Retinal pigment epithelial cell (primary cell): Measurements from ENCODE around the gene GJB2.

Experiments used
- DNase-seq: peaks from one replicate; pipeline ENCODE4 v3.0.0-alpha.2; 2010; ENCODE audit warnings: low read depth
- H3K4me3 ChIP-seq: 2 replicates; pipeline ENCODE4 v1.5.1; 2011; ENCODE audit warnings: mild to moderate bottlenecking, low read length, control low read depth, moderate library complexity
- TF ChIP-seq, protein P1 (sequence below): conservative IDR thresholded peaks from 2 replicates; pipeline ENCODE4 v1.5.1; 2011; ENCODE audit warnings: low read depth, low read length, control low read depth, inconsistent platforms

The GJB2 gene

GRCh38 chr13:20193162-20193906 is 596 bp upstream of the GJB2 start:
- DNase-seq: no peak
- H3K4me3 ChIP-seq: peak overlapping the region; percentile 49
- TF ChIP-seq, protein P1, sequence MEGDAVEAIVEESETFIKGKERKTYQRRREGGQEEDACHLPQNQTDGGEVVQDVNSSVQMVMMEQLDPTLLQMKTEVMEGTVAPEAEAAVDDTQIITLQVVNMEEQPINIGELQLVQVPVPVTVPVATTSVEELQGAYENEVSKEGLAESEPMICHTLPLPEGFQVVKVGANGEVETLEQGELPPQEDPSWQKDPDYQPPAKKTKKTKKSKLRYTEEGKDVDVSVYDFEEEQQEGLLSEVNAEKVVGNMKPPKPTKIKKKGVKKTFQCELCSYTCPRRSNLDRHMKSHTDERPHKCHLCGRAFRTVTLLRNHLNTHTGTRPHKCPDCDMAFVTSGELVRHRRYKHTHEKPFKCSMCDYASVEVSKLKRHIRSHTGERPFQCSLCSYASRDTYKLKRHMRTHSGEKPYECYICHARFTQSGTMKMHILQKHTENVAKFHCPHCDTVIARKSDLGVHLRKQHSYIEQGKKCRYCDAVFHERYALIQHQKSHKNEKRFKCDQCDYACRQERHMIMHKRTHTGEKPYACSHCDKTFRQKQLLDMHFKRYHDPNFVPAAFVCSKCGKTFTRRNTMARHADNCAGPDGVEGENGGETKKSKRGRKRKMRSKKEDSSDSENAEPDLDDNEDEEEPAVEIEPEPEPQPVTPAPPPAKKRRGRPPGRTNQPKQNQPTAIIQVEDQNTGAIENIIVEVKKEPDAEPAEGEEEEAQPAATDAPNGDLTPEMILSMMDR: no peak

- no peak for DNase-seq
- H3K4me3 ChIP-seq: peak overlapping the region; percentile 49
- TF ChIP-seq, protein P1: no peak
Measured at GRCh38 chr13:20192158-20192835, 441 bp downstream of the GJB2 start.

- TF ChIP-seq, protein P1: no peak
- H3K4me3 ChIP-seq: peak overlapping the region; percentile 49
- DNase-seq: no peak
Measured at GRCh38 chr13:20191311-20192157, 1.2 kb downstream of the GJB2 start.

DNA sequence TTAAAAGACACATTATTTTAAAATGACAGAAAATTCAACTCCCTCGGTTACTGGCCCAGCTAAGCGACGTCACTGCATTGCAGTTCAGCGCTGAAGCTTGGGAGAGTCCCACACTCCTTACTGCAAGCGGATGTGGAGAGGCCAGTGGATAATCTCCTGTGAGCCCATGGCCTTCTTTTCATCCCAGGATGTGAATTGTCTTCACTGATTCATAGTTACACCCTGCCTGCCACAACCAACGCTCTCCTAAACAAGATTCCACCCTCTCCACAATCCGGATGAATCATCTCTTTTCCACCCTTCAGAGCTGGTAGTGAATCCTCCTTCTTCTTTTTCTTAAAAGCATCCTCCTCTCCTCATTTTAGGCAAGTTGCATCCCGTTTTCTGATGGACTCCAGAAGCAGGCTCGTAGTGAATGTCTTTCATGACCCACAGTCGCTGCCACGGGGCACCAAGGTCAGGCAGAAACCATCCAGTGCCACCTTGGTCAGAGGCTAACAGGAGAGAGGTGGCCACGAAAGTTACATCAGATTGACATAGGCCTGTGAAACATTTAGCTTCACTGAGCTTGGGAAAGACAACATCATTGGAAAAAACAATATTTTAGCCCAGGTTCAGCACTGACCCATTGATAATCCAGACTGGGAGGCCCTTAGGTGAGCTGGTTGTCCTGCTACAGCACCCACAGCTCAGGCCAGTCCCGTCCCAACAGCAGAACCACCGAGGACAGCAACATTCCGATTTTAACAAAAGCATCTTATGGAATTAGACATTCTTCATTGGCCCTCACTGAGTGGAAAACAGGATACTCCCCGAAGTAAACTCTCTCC is 2.0 kb downstream of the GJB2 start:
- no peak overlapping the region for H3K4me3 ChIP-seq
- TF ChIP-seq, protein P1: no peak
- no peak for DNase-seq

- no peak for DNase-seq
- H3K4me3 ChIP-seq: no peak overlapping the region
- TF ChIP-seq, protein P1: no peak
Measured at GRCh38 chr13:20190076-20190475, 2.7 kb downstream of the GJB2 start.
